Measurements from ENCODE around the gene ARX.

ARX gene

GRCh38 chrX:25016938-25017598 lies 1.3 kb upstream of the ARX start:
- no peak for DNase-seq (ENCODE audit: low read depth)

GRCh38 chrX:25016361-25016671 lies 551 bp upstream of the ARX start:
- DNase-seq (ENCODE audit: low read depth) = no peak

- no peak for DNase-seq (ENCODE audit: low read depth)
These were observed 1.4 kb downstream of the ARX start for GRCh38 chrX:25014366-25014838.

- DNase-seq (ENCODE audit: low read depth) = no peak
These were observed 2.0 kb downstream of the ARX start for GRCh38 chrX:25013632-25014365.

- no peak for DNase-seq (ENCODE audit: low read depth)
These were observed 2.8 kb downstream of the ARX start for GRCh38 chrX:25012793-25013631.

- no peak for DNase-seq (ENCODE audit: low read depth)
These were observed 3.4 kb downstream of the ARX start for GRCh38 chrX:25012433-25012735.

GRCh38 chrX:25011589-25012432 lies 4.0 kb downstream of the ARX start:
- no peak for DNase-seq (ENCODE audit: low read depth)

- no peak for DNase-seq (ENCODE audit: low read depth)
These were observed 4.8 kb downstream of the ARX start for GRCh38 chrX:25010784-25011588.

- DNase-seq (ENCODE audit: low read depth) = no peak
These were observed 6.4 kb downstream of the ARX start for GRCh38 chrX:25009407-25009806.

GRCh38 chrX:25007059-25008053 lies 8.4 kb downstream of the ARX start:
- DNase-seq (ENCODE audit: low read depth) = no peak

GRCh38 chrX:25006586-25007058 lies 9.1 kb downstream of the ARX start:
- DNase-seq (ENCODE audit: low read depth) = no peak

GRCh38 chrX:25005382-25006185 lies 10.2 kb downstream of the ARX start:
- no peak for DNase-seq (ENCODE audit: low read depth)

- DNase-seq (ENCODE audit: low read depth) = no peak
These were observed 10.8 kb downstream of the ARX start for GRCh38 chrX:25005034-25005381.

- no peak for DNase-seq (ENCODE audit: low read depth)
These were observed 11.2 kb downstream of the ARX start for GRCh38 chrX:25004485-25005032.

GRCh38 chrX:25004040-25004439 lies 11.7 kb downstream of the ARX start:
- DNase-seq (ENCODE audit: low read depth) = no peak

GRCh38 chrX:25003066-25003849 lies 12.5 kb downstream of the ARX start:
- DNase-seq (ENCODE audit: low read depth) = no peak

- DNase-seq (ENCODE audit: low read depth) = no peak
These were observed 13.1 kb downstream of the ARX start for GRCh38 chrX:25002661-25003020.

Data from activated T-helper 9 cell treated with anti-CD3 and anti-CD28 coated beads, Interleukin-2, amount 50 U/mL, for 16 hours (primary cell).